DND-41 (cell line): Measurements from ENCODE around the gene TRERF1.

ENCODE experiments used
- ATAC-seq: fragments of 200-7000 bp; cut with Tn5 transposase; 3 replicates; pipeline ENCODE4 v1.9.1; 2021; ENCODE audit warnings: low read depth; ENCODE audit not compliant: insufficient read depth
- DNase-seq: peaks from one replicate; pipeline ENCODE4 v3.0.0-alpha.2; 2020
- H2AFZ ChIP-seq: 2 replicates; pipeline ENCODE4 v1.6.0; 2012; ENCODE audit warnings: low read depth, low read length
- H3K27ac ChIP-seq: 2 replicates; pipeline ENCODE4 v1.5.1; 2012; ENCODE audit warnings: low read length, inconsistent platforms
- H3K27me3 ChIP-seq: fragments of 200-600 bp; sonication (generic); 2 replicates; pipeline ENCODE4 v1.6.0; 2012; ENCODE audit warnings: low read length, mild to moderate bottlenecking, inconsistent platforms; ENCODE audit not compliant: insufficient read depth, poor library complexity
- H3K36me3 ChIP-seq: 2 replicates; pipeline ENCODE4 v1.5.1; 2012; ENCODE audit warnings: low read length, inconsistent platforms; ENCODE audit not compliant: insufficient read depth
- H3K4me1 ChIP-seq: 2 replicates; pipeline ENCODE4 v1.5.1; 2012; ENCODE audit warnings: mild to moderate bottlenecking, low read length; ENCODE audit not compliant: insufficient read depth
- H3K4me2 ChIP-seq: 2 replicates; pipeline ENCODE4 v1.6.0; 2012; ENCODE audit warnings: mild to moderate bottlenecking, moderate library complexity, low read length, inconsistent platforms; ENCODE audit not compliant: insufficient read depth
- H3K4me3 ChIP-seq, 2 experiments: fragments of 200-600 bp in 1 of 2; shearing (Covaris generic) in 1 of 2; 2 replicates each; pipeline ENCODE4 v1.5.1; 2012 to 2016; ENCODE audit warnings: inconsistent platforms in 2 of 2, low read length in 2 of 2, mild to moderate bottlenecking in 2 of 2, low read depth in 1 of 2, moderate library complexity in 1 of 2
- H3K79me2 ChIP-seq: 2 replicates; pipeline ENCODE4 v1.6.0; 2012; ENCODE audit warnings: low read length, inconsistent platforms; ENCODE audit not compliant: insufficient read depth
- H3K9ac ChIP-seq: 2 replicates; pipeline ENCODE4 v1.6.0; 2012; ENCODE audit warnings: low read depth, mild to moderate bottlenecking, inconsistent platforms, low read length, moderate library complexity
- H3K9me3 ChIP-seq: 2 replicates; pipeline ENCODE4 v1.5.1; 2012; ENCODE audit warnings: low read length, moderate library complexity, mild to moderate bottlenecking, inconsistent platforms; ENCODE audit not compliant: insufficient read depth, severe bottlenecking
- H4K20me1 ChIP-seq: 2 replicates; pipeline ENCODE4 v1.6.0; 2012; ENCODE audit warnings: low read length; ENCODE audit not compliant: insufficient read depth
- EZH2 ChIP-seq: IDR thresholded peaks from 3 replicates; pipeline ENCODE4 v1.6.1; 2012; ENCODE audit warnings: borderline replicate concordance, low read depth, mild to moderate bottlenecking, moderate library complexity, low read length, inconsistent platforms; ENCODE audit not compliant: severe bottlenecking
- TF ChIP-seq, protein P1 (sequence below): IDR thresholded peaks from 2 replicates; pipeline ENCODE4 v1.5.1; 2012; ENCODE audit warnings: borderline replicate concordance, low read length, moderate library complexity, mild to moderate bottlenecking; ENCODE audit not compliant: poor library complexity, severe bottlenecking; ENCODE audit errors: extremely low read depth

TRERF1 gene

GRCh38 chr6:42385339-42385738 is 66.4 kb downstream of the TRERF1 start:
- ATAC-seq (no peak), DNase-seq (no peak)
- no peak overlapping the region for H3K27ac ChIP-seq
- no peak overlapping the region for H3K4me2 ChIP-seq
- H3K27me3 ChIP-seq: no peaks in the 10 kb centered on the region
- H3K9ac ChIP-seq: no peak overlapping the region
- H3K36me3 ChIP-seq: no peaks in the 10 kb centered on the region
- H3K4me1 ChIP-seq: peaks cover 15% of the 10 kb centered on the region
- TF ChIP-seq, protein P1, sequence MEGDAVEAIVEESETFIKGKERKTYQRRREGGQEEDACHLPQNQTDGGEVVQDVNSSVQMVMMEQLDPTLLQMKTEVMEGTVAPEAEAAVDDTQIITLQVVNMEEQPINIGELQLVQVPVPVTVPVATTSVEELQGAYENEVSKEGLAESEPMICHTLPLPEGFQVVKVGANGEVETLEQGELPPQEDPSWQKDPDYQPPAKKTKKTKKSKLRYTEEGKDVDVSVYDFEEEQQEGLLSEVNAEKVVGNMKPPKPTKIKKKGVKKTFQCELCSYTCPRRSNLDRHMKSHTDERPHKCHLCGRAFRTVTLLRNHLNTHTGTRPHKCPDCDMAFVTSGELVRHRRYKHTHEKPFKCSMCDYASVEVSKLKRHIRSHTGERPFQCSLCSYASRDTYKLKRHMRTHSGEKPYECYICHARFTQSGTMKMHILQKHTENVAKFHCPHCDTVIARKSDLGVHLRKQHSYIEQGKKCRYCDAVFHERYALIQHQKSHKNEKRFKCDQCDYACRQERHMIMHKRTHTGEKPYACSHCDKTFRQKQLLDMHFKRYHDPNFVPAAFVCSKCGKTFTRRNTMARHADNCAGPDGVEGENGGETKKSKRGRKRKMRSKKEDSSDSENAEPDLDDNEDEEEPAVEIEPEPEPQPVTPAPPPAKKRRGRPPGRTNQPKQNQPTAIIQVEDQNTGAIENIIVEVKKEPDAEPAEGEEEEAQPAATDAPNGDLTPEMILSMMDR: no peak
- no peak for TF ChIP-seq EZH2
- peaks cover 71% of the 10 kb centered on the region for H4K20me1 ChIP-seq
- no peaks in the 10 kb centered on the region for H3K79me2 ChIP-seq
- no peaks in the 10 kb centered on the region for H3K9me3 ChIP-seq
- H2AFZ ChIP-seq: no peak overlapping the region
- H3K4me3 ChIP-seq: no peak overlapping the region

DNA sequence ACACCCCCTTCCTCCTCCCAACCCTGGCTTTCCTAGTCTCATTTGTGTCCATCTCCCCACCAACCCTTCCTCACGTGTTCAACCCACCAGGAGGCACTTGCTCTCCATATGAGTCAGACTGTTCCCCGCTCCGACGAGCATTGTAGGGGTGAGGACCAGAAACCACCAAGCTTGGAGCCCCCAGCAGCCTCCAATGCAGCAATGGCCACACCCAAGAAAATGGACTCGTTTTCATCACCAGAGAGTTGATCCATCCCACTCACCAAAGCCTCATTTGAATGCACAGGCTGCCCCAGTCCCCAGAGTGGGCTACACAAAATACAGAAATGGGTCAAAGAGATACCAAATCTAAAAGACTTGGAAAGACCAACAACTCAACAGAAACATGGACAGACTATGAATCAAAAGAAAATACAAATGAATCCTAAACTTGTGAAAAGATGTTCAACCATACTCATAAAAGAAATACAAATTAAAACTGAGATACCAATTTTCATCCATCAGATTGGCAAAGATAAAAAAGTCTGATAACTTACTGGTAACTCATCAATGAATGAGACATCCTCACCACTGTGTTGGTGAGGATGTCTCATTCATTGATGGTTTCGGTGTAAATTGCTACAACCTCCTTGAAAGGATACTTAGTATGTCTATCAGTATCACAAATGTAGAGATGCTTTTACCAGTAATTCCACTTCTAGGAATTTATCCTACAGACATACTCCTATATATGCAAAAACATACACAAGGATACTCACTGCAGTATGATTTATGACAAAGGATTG is 68.1 kb downstream of the TRERF1 start:
- TF ChIP-seq, protein P1: no peak
- TF ChIP-seq EZH2: no peak
- H3K4me2 ChIP-seq: no peak overlapping the region

DNA sequence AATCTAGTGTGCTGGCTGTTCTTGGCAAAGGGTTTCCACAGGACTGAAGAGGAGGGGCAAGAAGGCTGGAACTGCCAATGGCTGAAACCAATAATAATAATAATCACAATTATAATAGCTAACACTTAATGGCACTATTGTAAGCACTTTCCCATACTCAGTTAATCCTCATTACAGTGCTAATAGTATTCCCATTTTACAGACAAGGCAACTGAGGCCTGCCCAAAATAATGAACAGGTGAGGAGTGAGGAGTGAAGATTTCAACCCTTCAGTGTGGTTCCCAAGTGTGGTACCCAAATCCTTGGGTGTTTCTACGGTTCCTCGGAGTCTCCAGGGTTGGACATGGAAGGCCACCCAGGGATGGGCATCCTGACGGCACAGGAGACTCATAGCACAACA is 69.9 kb downstream of the TRERF1 start:
- no peaks in the 10 kb centered on the region for H3K9me3 ChIP-seq
- H3K27ac ChIP-seq: no peak overlapping the region
- TF ChIP-seq EZH2: no peak
- TF ChIP-seq, protein P1: no peak
- ATAC-seq (no peak), DNase-seq (no peak)
- H3K9ac ChIP-seq: no peak overlapping the region
- H3K4me3 ChIP-seq: no peak overlapping the region
- H2AFZ ChIP-seq: no peak overlapping the region
- no peaks in the 10 kb centered on the region for H3K36me3 ChIP-seq
- H3K4me1 ChIP-seq: no peaks in the 10 kb centered on the region
- H3K79me2 ChIP-seq: no peaks in the 10 kb centered on the region
- no peaks in the 10 kb centered on the region for H3K27me3 ChIP-seq
- H3K4me2 ChIP-seq: no peak overlapping the region
- H4K20me1 ChIP-seq: peaks cover 49% of the 10 kb centered on the region; the same call in 1 of the 2 replicates

More for the DNA sequence above, 68.1 kb downstream of the TRERF1 start:
- H2AFZ ChIP-seq: no peak overlapping the region
- peaks cover 65% of the 10 kb centered on the region; the same call in 1 of the 2 replicates for H4K20me1 ChIP-seq
- H3K9ac ChIP-seq: no peak overlapping the region
- no peaks in the 10 kb centered on the region for H3K9me3 ChIP-seq
- DNase-seq: no peak
- H3K27ac ChIP-seq: no peak overlapping the region
- ATAC-seq: no peak
- H3K36me3 ChIP-seq: no peaks in the 10 kb centered on the region
- no peak overlapping the region for H3K4me3 ChIP-seq
- no peaks in the 10 kb centered on the region for H3K79me2 ChIP-seq
- H3K4me1 ChIP-seq: peaks cover 11% of the 10 kb centered on the region
- H3K27me3 ChIP-seq: no peaks in the 10 kb centered on the region
